Liver (tissue), 3 donors: ENCODE data around the gene CT55.
"Not testable (repeated sequence)": the region's sequence is repeated elsewhere in the genome, so short reads cannot be mapped to it uniquely, and the experiment has no call there.

ENCODE experiments used
- FOXA2 ChIP-seq: IDR thresholded peaks from 2 replicates; pipeline ENCODE4 v1.6.1; 2016; ENCODE audit warnings: antibody characterized with exemption
- GABPA ChIP-seq, 2 donors: IDR thresholded peaks in 1 of 2; conservative IDR thresholded peaks in 1 of 2; 2 replicates each; pipeline ENCODE4 v1.6.1; 2016; ENCODE audit warnings: antibody characterized with exemption in 2 of 2, mild to moderate bottlenecking in 1 of 2, moderate library complexity in 1 of 2
- JUND ChIP-seq, 2 donors: IDR thresholded peaks; 2 replicates each; pipeline ENCODE4 v1.6.1; 2016; ENCODE audit warnings: antibody characterized with exemption in 2 of 2
- RAD21 ChIP-seq, 2 donors: IDR thresholded peaks; 2 replicates each; pipeline ENCODE4 v1.6.1; 2016; ENCODE audit warnings: antibody characterized with exemption in 2 of 2, mild to moderate bottlenecking in 2 of 2
- REST ChIP-seq: IDR thresholded peaks from 2 replicates; pipeline ENCODE4 v1.6.1; 2016; ENCODE audit warnings: antibody characterized with exemption, mild to moderate bottlenecking
- RXRA ChIP-seq, 2 donors: IDR thresholded peaks; 2 replicates each; pipeline ENCODE4 v1.6.1; 2017 to 2018; ENCODE audit warnings: antibody characterized with exemption in 2 of 2, mild to moderate bottlenecking in 1 of 2
- SP1 ChIP-seq: IDR thresholded peaks from 2 replicates; pipeline ENCODE4 v1.6.1; 2018; ENCODE audit warnings: antibody characterized with exemption, mild to moderate bottlenecking
- TAF1 ChIP-seq: conservative IDR thresholded peaks from 2 replicates; pipeline ENCODE4 v1.6.1; 2016; ENCODE audit warnings: antibody characterized with exemption, mild to moderate bottlenecking
- ZBTB33 ChIP-seq: IDR thresholded peaks from 2 replicates; pipeline ENCODE4 v1.6.1; 2016; ENCODE audit warnings: antibody characterized with exemption
- TF ChIP-seq, protein P1 (sequence below): fragments of 150-350 bp; IDR thresholded peaks from 2 replicates; pipeline ENCODE4 v1.5.1; 2017; ENCODE audit warnings: improper control_type of control experiment, low read depth, low read length; ENCODE audit not compliant: missing input control
- TF ChIP-seq, protein P2 (sequence below): IDR thresholded peaks from 2 replicates; pipeline ENCODE4 v1.6.1; 2016; ENCODE audit warnings: antibody characterized with exemption
- donor health status: healthy.
- donor health status: healthy.

DNA sequence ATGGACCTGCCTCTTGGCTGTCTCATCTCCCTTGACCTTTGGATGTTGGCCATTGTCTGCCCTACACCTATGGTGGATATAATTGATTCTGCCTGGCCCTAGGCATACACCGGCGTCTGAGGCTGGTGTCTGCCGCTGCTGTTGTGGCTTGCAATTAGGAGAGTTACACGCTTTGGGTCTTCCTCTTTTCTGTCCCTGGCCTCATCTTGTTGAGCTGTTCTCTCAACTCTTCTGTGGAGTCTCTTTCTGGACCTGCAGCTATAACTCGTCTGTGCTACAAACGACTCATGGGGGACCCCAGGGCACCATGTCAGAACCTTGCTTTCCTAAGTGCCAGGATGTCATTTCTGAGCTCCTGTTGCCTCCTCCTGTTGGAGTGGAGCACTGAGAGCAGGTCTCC, 45.1 kb downstream of the CT55 start:
- not testable (repeated sequence) for TF ChIP-seq REST; GABPA (IDR thresholded peaks at IDR 0.05 in 1 of 2, conservative IDR thresholded peaks at IDR 0.05 in 1 of 2); JUND (IDR thresholded peaks at IDR 0.05); TAF1; RXRA (IDR thresholded peaks at IDR 0.05); FOXA2; SP1; RAD21 (IDR thresholded peaks at IDR 0.05); ZBTB33
- TF ChIP-seq, protein P1, sequence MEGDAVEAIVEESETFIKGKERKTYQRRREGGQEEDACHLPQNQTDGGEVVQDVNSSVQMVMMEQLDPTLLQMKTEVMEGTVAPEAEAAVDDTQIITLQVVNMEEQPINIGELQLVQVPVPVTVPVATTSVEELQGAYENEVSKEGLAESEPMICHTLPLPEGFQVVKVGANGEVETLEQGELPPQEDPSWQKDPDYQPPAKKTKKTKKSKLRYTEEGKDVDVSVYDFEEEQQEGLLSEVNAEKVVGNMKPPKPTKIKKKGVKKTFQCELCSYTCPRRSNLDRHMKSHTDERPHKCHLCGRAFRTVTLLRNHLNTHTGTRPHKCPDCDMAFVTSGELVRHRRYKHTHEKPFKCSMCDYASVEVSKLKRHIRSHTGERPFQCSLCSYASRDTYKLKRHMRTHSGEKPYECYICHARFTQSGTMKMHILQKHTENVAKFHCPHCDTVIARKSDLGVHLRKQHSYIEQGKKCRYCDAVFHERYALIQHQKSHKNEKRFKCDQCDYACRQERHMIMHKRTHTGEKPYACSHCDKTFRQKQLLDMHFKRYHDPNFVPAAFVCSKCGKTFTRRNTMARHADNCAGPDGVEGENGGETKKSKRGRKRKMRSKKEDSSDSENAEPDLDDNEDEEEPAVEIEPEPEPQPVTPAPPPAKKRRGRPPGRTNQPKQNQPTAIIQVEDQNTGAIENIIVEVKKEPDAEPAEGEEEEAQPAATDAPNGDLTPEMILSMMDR, result not testable (repeated sequence)
- TF ChIP-seq, protein P2, sequence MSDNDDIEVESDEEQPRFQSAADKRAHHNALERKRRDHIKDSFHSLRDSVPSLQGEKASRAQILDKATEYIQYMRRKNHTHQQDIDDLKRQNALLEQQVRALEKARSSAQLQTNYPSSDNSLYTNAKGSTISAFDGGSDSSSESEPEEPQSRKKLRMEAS, result not testable (repeated sequence)
